ENCODE results near the gene PPP2R2B. TPM values are rescaled to one million over a fixed set of nuclear protein-coding genes. Genes with fewer than 3 reads are reported as not detected.

Gene PPP2R2B
- total RNA-seq, 1 experiment from 2014 or later = 20.3 TPM

DNA sequence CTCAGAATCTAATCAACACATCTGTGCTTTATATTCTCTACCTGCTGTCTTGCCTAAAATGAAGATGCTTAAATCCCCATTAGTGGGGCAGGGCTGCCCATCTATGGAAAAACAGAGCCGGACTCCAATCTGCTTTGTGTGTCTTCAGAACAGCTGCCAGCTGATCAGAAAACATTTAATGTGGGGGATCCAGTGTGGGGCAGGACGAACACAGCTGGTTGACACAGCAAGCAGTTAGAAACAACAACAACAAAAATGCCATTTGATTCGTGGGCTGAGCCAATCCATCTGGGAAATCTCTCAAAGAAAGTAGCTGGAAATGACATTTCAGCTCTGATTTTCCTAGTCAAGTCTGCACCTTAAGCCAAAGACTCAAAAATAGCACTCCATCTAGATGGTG is 99.8 kb downstream of the PPP2R2B start:
- no peak for ATAC-seq

DNA sequence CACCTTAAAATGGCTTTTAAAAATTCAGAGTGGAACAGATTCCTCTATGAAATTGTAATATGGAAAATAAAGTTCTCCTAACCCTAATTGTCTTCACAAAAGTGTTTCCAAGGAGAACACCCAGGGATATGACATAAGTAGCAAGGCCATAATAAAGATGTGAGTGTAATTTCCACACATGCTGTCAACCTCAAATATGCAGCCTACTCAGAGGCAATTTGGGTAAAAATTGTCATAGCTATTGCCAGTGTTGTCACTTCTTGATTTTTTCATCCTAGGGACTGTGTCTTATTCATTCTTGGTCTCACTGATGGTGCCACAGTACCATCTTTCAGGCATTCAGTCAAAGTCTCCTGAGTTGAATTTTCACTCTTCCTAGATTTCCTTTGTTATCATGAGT is 100.3 kb downstream of the PPP2R2B start:
- ChIA-PET CTCF (no interaction called here), POLR2A (no interaction called here)
- H3K27ac Mint-ChIP-seq = no peak overlapping the region

More for the DNA sequence above, 99.8 kb downstream of the PPP2R2B start:
- TF ChIP-seq TP53 (CRISPR knock-in tag; IDR thresholded peaks at IDR 0.05) = no peak
- TF ChIP-seq, protein P1, sequence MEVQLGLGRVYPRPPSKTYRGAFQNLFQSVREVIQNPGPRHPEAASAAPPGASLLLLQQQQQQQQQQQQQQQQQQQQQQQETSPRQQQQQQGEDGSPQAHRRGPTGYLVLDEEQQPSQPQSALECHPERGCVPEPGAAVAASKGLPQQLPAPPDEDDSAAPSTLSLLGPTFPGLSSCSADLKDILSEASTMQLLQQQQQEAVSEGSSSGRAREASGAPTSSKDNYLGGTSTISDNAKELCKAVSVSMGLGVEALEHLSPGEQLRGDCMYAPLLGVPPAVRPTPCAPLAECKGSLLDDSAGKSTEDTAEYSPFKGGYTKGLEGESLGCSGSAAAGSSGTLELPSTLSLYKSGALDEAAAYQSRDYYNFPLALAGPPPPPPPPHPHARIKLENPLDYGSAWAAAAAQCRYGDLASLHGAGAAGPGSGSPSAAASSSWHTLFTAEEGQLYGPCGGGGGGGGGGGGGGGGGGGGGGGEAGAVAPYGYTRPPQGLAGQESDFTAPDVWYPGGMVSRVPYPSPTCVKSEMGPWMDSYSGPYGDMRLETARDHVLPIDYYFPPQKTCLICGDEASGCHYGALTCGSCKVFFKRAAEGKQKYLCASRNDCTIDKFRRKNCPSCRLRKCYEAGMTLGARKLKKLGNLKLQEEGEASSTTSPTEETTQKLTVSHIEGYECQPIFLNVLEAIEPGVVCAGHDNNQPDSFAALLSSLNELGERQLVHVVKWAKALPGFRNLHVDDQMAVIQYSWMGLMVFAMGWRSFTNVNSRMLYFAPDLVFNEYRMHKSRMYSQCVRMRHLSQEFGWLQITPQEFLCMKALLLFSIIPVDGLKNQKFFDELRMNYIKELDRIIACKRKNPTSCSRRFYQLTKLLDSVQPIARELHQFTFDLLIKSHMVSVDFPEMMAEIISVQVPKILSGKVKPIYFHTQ (CRISPR knock-in tag; IDR thresholded peaks at IDR 0.05) = no peak
- no peak for TF ChIP-seq NR2C2 (CRISPR knock-in tag; IDR thresholded peaks at IDR 0.05)
- no peak for TF ChIP-seq SOX15 (CRISPR knock-in tag; IDR thresholded peaks at IDR 0.05)
- TF ChIP-seq, protein P2, sequence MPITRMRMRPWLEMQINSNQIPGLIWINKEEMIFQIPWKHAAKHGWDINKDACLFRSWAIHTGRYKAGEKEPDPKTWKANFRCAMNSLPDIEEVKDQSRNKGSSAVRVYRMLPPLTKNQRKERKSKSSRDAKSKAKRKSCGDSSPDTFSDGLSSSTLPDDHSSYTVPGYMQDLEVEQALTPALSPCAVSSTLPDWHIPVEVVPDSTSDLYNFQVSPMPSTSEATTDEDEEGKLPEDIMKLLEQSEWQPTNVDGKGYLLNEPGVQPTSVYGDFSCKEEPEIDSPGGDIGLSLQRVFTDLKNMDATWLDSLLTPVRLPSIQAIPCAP (CRISPR knock-in tag; IDR thresholded peaks at IDR 0.05) = no peak
- TF ChIP-seq, protein P3, sequence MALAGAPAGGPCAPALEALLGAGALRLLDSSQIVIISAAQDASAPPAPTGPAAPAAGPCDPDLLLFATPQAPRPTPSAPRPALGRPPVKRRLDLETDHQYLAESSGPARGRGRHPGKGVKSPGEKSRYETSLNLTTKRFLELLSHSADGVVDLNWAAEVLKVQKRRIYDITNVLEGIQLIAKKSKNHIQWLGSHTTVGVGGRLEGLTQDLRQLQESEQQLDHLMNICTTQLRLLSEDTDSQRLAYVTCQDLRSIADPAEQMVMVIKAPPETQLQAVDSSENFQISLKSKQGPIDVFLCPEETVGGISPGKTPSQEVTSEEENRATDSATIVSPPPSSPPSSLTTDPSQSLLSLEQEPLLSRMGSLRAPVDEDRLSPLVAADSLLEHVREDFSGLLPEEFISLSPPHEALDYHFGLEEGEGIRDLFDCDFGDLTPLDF (CRISPR knock-in tag; IDR thresholded peaks at IDR 0.05) = no peak
- TF ChIP-seq PRRX2 (CRISPR knock-in tag; IDR thresholded peaks at IDR 0.05) = no peak
- TF ChIP-seq ZNF416 (CRISPR knock-in tag; IDR thresholded peaks at IDR 0.05) = no peak
- TF ChIP-seq CREB1 (CRISPR knock-in tag; IDR thresholded peaks at IDR 0.05) = no peak
- TF ChIP-seq ZNF263 (CRISPR knock-in tag; IDR thresholded peaks at IDR 0.05; ENCODE audit: low read depth) = no peak
- TF ChIP-seq GRHL2 (CRISPR knock-in tag; IDR thresholded peaks at IDR 0.05; ENCODE audit: insufficient replicate concordance, severe bottlenecking) = no peak
- no peak for TF ChIP-seq CREM (CRISPR knock-in tag; IDR thresholded peaks at IDR 0.05)
- TF ChIP-seq, protein P4, sequence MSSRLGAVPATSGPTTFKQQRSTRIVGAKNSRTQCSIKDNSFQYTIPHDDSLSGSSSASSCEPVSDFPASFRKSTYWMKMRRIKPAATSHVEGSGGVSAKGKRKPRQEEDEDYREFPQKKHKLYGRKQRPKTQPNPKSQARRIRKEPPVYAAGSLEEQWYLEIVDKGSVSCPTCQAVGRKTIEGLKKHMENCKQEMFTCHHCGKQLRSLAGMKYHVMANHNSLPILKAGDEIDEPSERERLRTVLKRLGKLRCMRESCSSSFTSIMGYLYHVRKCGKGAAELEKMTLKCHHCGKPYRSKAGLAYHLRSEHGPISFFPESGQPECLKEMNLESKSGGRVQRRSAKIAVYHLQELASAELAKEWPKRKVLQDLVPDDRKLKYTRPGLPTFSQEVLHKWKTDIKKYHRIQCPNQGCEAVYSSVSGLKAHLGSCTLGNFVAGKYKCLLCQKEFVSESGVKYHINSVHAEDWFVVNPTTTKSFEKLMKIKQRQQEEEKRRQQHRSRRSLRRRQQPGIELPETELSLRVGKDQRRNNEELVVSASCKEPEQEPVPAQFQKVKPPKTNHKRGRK (CRISPR knock-in tag; IDR thresholded peaks at IDR 0.05; ENCODE audit: borderline replicate concordance) = no peak
- no peak for TF ChIP-seq HMGA2 (CRISPR knock-in tag; IDR thresholded peaks at IDR 0.05)
- TF ChIP-seq CBFB (CRISPR knock-in tag; IDR thresholded peaks at IDR 0.05; ENCODE audit: low read depth) = no peak
- TF ChIP-seq, protein P5, sequence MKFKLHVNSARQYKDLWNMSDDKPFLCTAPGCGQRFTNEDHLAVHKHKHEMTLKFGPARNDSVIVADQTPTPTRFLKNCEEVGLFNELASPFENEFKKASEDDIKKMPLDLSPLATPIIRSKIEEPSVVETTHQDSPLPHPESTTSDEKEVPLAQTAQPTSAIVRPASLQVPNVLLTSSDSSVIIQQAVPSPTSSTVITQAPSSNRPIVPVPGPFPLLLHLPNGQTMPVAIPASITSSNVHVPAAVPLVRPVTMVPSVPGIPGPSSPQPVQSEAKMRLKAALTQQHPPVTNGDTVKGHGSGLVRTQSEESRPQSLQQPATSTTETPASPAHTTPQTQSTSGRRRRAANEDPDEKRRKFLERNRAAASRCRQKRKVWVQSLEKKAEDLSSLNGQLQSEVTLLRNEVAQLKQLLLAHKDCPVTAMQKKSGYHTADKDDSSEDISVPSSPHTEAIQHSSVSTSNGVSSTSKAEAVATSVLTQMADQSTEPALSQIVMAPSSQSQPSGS (CRISPR knock-in tag; IDR thresholded peaks at IDR 0.05; ENCODE audit: borderline replicate concordance, low read depth) = no peak
- TF ChIP-seq, protein P6, sequence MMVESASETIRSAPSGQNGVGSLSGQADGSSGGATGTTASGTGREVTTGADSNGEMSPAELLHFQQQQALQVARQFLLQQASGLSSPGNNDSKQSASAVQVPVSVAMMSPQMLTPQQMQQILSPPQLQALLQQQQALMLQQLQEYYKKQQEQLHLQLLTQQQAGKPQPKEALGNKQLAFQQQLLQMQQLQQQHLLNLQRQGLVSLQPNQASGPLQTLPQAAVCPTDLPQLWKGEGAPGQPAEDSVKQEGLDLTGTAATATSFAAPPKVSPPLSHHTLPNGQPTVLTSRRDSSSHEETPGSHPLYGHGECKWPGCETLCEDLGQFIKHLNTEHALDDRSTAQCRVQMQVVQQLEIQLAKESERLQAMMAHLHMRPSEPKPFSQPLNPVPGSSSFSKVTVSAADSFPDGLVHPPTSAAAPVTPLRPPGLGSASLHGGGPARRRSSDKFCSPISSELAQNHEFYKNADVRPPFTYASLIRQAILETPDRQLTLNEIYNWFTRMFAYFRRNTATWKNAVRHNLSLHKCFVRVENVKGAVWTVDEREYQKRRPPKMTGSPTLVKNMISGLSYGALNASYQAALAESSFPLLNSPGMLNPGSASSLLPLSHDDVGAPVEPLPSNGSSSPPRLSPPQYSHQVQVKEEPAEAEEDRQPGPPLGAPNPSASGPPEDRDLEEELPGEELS (CRISPR knock-in tag; IDR thresholded peaks at IDR 0.05) = no peak
- no peak overlapping the region for H3K4me3 Mint-ChIP-seq
- H3K27ac Mint-ChIP-seq = no peak overlapping the region
- ChIA-PET CTCF (no interaction called here), POLR2A (no interaction called here)
- H3K27me3 Mint-ChIP-seq (ENCODE audit: low read depth) = no peaks in the 10 kb centered on the region
- H3K9me3 Mint-ChIP-seq = peaks cover 35% of the 10 kb centered on the region
- H3K4me1 Mint-ChIP-seq = peaks cover 27% of the 10 kb centered on the region
- DNase-seq (ENCODE audit: low spot score) = no peak
- peaks cover 27% of the 10 kb centered on the region for H3K36me3 Mint-ChIP-seq

More for the DNA sequence above, 100.3 kb downstream of the PPP2R2B start:
- Mint-ChIP-seq H3K4me3 (no peak overlapping the region), H3K4me1 (peaks cover 29% of the 10 kb centered on the region), H3K27me3 (ENCODE audit: low read depth) (no peaks in the 10 kb centered on the region), H3K36me3 (peaks cover 27% of the 10 kb centered on the region), H3K9me3 (peaks cover 35% of the 10 kb centered on the region)
- DNase-seq (ENCODE audit: low spot score) (no peak), ATAC-seq (no peak)
- no peak for TF ChIP-seq HMGA2 (CRISPR knock-in tag; IDR thresholded peaks at IDR 0.05)
- no peak for TF ChIP-seq FOXK1 (CRISPR knock-in tag; IDR thresholded peaks at IDR 0.05)
